ENCODE measurements around the gene PCDHB11.

- TF ChIP-seq POLR2A (IDR thresholded peaks at IDR 0.05): no peak
- TF ChIP-seq, protein P1, sequence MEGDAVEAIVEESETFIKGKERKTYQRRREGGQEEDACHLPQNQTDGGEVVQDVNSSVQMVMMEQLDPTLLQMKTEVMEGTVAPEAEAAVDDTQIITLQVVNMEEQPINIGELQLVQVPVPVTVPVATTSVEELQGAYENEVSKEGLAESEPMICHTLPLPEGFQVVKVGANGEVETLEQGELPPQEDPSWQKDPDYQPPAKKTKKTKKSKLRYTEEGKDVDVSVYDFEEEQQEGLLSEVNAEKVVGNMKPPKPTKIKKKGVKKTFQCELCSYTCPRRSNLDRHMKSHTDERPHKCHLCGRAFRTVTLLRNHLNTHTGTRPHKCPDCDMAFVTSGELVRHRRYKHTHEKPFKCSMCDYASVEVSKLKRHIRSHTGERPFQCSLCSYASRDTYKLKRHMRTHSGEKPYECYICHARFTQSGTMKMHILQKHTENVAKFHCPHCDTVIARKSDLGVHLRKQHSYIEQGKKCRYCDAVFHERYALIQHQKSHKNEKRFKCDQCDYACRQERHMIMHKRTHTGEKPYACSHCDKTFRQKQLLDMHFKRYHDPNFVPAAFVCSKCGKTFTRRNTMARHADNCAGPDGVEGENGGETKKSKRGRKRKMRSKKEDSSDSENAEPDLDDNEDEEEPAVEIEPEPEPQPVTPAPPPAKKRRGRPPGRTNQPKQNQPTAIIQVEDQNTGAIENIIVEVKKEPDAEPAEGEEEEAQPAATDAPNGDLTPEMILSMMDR (IDR thresholded peaks at IDR 0.05): peak in 3 of 5 experiments; percentile 14 to 32 (median 31)
- TF ChIP-seq EP300 (IDR thresholded peaks at IDR 0.05; ENCODE audit: low read depth): no peak
These were observed 7.2 kb upstream of the PCDHB11 start, which contains the start of gene PCDHB10 for GRCh38 chr5:141192110-141192725.

Measured in transverse colon (tissue), 3 donors.